ENCODE measurements around the gene USP5. TPM values are rescaled to one million over a fixed set of nuclear protein-coding genes. Genes with fewer than 3 reads are reported as not detected.

USP5 gene
- polyA plus RNA-seq, 1 experiment, result 90.0 TPM

GRCh38 chr12:6834254-6834653, 17.7 kb upstream of the USP5 start:
- CTCF ChIA-PET, result interaction anchor here (1.0 to 9.8 kb wide), 7 partner anchors 8 to 237 kb away, joined by 3 to 111 read pairs (median 3); partner anchors contain the start of genes CDCA3, MLF2 and USP5

GRCh38 chr12:6834873-6835272, 17.1 kb upstream of the USP5 start:
- ChIA-PET POLR2A (no interaction called here), CTCF (interaction anchor here (1.4 to 9.8 kb wide), 5 partner anchors 9 to 82 kb away, joined by 3 to 111 read pairs (median 6); partner anchors contain the start of genes CDCA3, MLF2 and USP5)
- TF ChIP-seq CTCF (IDR thresholded peaks at IDR 0.05; ENCODE audit: insufficient read depth, low read depth, low read length), result no peak
- DNase-seq (ENCODE audit: low read depth), result no peak
- Histone ChIP-seq H3K27me3 (ENCODE audit: control insufficient read depth, insufficient read depth, low read length) (no peaks in the 10 kb centered on the region), H3K36me3 (ENCODE audit: control insufficient read depth, insufficient read depth, low read length) (peaks cover 47% of the 10 kb centered on the region), H3K4me3 (ENCODE audit: low read depth, low read length) (no peak overlapping the region)

More at GRCh38 chr12:6834254-6834653, 17.7 kb upstream of the USP5 start:
- no peak for TF ChIP-seq CTCF (IDR thresholded peaks at IDR 0.05; ENCODE audit: insufficient read depth, low read depth, low read length)
- no peak overlapping the region for H3K4me3 ChIP-seq (ENCODE audit: low read depth, low read length)
- no peak for DNase-seq (ENCODE audit: low read depth)
- POLR2A ChIA-PET, result no interaction called here
- H3K27me3 ChIP-seq (ENCODE audit: control insufficient read depth, insufficient read depth, low read length), result no peaks in the 10 kb centered on the region
- H3K36me3 ChIP-seq (ENCODE audit: control insufficient read depth, insufficient read depth, low read length), result peaks cover 43% of the 10 kb centered on the region

- H3K36me3 ChIP-seq (ENCODE audit: control insufficient read depth, insufficient read depth, low read length), result peaks cover 40% of the 10 kb centered on the region
- H3K27me3 ChIP-seq (ENCODE audit: control insufficient read depth, insufficient read depth, low read length), result no peaks in the 10 kb centered on the region
- POLR2A ChIA-PET, result no interaction called here
- CTCF ChIA-PET, result interaction anchor here (1.9 to 9.8 kb wide), 3 partner anchors 12 to 84 kb away, joined by 8 to 111 read pairs (median 32); partner anchors contain the start of genes CDCA3, MLF2 and USP5
- no peak overlapping the region for H3K4me3 ChIP-seq (ENCODE audit: low read depth, low read length)
- no peak for DNase-seq (ENCODE audit: low read depth)
- no peak for TF ChIP-seq CTCF (IDR thresholded peaks at IDR 0.05; ENCODE audit: insufficient read depth, low read depth, low read length)
These were observed 15.1 kb upstream of the USP5 start for GRCh38 chr12:6836851-6837250.

- CTCF ChIA-PET, result interaction anchor here (1.9 to 9.8 kb wide), 3 partner anchors 11 to 84 kb away, joined by 8 to 111 read pairs (median 32); partner anchors contain the start of genes CDCA3, MLF2 and USP5
These were observed 14.4 kb upstream of the USP5 start for GRCh38 chr12:6837370-6838060.

More at GRCh38 chr12:6837370-6838060, 14.4 kb upstream of the USP5 start:
- peaks cover 37% of the 10 kb centered on the region for H3K36me3 ChIP-seq (ENCODE audit: control insufficient read depth, insufficient read depth, low read length)
- H3K27me3 ChIP-seq (ENCODE audit: control insufficient read depth, insufficient read depth, low read length), result no peaks in the 10 kb centered on the region
- POLR2A ChIA-PET, result no interaction called here
- no peak overlapping the region for H3K4me3 ChIP-seq (ENCODE audit: low read depth, low read length)
- no peak for DNase-seq (ENCODE audit: low read depth)
- no peak for TF ChIP-seq CTCF (IDR thresholded peaks at IDR 0.05; ENCODE audit: insufficient read depth, low read depth, low read length)

Data from BJ (cell line).